GM19239 (cell line): ENCODE data around the gene MRPL32.
"Not testable (repeated sequence)": the region's sequence is repeated elsewhere in the genome, so short reads cannot be mapped to it uniquely, and the experiment has no call there.

Source experiments
- DNase-seq: peaks from one replicate; pipeline ENCODE4 v3.0.0; 2011; ENCODE audit warnings: low spot score; ENCODE audit not compliant: insufficient read length
- FAIRE-seq: peaks from 2 replicates; lab custom pipeline; 2011; peaks lifted over from hg19 to GRCh38; lab: Jason Lieb, UNC

The MRPL32 gene

DNA sequence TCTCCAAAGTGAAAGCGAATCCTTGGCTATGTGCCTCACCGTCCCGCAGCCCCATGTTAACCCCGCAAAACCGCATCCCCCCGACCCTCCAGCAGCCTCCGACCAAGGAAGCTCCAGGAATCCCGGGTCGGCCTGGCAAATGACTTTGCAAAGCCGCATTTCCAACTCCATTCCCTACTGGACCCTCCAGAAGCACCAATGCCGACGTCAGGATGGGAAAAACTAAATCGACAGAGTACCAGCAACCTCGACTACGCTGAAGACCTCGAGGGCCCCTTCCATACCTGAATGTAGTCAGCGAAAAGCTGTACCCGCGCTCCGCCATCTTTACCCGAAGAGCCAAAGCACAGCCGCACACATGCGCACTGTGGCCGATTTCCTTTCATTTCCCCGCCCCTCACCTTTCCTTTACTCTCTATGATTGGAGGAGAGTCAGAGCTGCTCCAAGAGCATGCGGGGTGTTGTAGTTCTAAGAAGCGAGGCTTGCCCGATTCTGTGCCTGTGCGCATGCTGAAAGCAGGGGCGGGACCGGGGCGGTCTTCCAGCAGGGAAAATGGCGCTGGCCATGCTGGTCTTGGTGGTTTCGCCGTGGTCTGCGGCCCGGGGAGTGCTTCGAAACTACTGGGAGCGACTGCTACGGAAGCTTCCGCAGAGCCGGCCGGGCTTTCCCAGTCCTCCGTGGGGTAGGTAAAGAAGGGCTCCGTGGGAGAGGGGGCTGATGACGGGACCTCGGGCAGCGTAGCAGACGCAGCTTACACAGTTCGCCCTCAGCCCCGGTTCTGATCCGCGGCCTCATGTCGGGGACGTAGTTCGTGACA, at the start of gene MRPL32, which contains the start of gene PSMA2:
MRPL32 (plus strand) TSS at position 543 of the 818 bp plus-strand sequence; CDS start at position 554, 11 bp downstream.
PSMA2 (minus strand) TSS at position 341 of the 818 bp plus-strand sequence; CDS start at position 325, 16 bp downstream.
- DNase-seq, result peak; percentile 67
- peak; percentile 98 for FAIRE-seq

DNA sequence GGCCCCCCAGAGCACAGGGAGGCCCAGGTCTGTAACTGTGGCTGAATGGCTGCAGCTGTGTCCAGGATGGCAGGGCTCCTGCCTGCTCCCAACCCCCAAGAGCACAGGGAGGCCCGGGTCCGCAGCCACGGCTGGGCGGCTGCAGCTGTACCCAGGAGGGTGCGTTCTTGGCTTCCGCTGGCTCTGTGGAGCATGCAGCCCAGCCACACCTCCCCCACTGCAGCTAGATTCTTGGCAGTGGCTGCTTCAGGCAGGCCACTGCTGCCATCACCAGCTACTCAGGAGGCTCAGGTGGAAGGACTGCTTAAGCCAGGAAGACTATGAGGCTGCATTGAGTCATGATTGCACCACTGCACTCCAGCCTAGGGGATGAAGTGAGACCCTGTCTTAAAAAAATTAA, 48.2 kb upstream of the MRPL32 start:
- DNase-seq, result no peak
- FAIRE-seq, result no peak

DNA sequence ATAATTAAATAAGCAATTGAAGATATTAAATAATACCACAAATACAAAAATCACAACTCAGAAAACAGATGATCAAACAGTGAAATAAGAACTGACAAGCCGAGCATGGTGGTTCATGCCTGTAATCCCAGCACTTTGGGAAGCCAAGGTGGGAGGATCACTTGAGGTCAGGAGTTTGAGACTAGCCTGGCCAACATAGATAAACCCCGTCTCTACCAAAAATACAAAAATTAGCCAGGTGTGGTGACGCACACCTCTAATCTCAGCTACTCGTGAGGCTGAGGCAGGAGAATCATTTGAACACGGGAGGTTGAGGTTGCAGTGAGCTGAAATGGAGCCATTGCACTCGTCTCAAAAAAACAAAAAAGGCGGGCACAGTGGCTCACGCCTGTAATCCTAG, 47.0 kb upstream of the MRPL32 start:
- FAIRE-seq, result not testable (repeated sequence)

DNA sequence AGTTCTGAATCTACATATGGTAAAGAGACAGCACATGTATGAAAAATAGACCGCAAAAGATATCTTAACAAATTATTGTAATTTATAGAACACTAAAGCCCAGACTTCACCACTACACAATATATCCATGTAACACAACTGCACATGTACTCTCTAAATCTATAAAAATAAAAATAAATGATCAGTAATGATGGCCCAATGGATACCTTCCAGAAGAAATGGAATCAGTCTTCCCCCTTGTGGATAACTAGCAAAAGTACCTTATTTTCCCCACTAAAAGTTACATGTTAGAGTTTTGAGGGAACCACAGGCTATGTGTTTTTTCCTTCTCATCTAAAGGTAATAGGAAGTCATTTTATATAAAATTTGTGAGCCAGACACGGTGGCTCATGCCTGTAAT, 46.0 kb upstream of the MRPL32 start:
- DNase-seq (no peak), FAIRE-seq (no peak)

More for the DNA sequence above, 47.0 kb upstream of the MRPL32 start:
- DNase-seq, result not testable (repeated sequence)

DNA sequence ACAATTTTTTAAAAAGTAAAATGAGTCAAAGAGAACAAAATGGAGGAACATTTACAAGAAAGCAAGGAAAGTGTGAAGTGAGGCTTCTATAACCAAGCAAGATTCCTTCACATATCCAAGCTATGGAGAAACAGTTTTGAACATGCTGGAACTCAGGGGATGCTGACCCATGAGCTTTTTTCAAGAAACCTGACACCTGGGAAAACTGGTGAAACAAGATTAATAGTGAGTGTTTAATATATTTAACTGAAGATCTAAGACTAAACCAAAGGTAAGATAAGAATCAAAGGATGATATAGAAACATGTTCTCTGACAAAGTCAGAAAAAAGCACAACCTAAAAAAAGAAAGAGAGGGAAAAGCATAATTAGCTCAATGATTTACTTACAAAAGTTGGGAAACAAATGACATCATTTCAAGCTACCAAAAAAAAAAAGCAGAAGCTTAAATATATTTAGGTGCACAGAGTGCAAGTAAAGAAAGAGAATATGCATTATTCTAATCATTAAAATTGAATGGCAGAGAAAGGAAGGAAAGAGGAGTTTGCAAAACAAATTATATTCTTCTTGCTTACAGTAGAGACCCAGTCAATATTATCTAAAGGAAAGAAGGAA, 45.2 kb upstream of the MRPL32 start:
- DNase-seq (no peak), FAIRE-seq (no peak)

DNA sequence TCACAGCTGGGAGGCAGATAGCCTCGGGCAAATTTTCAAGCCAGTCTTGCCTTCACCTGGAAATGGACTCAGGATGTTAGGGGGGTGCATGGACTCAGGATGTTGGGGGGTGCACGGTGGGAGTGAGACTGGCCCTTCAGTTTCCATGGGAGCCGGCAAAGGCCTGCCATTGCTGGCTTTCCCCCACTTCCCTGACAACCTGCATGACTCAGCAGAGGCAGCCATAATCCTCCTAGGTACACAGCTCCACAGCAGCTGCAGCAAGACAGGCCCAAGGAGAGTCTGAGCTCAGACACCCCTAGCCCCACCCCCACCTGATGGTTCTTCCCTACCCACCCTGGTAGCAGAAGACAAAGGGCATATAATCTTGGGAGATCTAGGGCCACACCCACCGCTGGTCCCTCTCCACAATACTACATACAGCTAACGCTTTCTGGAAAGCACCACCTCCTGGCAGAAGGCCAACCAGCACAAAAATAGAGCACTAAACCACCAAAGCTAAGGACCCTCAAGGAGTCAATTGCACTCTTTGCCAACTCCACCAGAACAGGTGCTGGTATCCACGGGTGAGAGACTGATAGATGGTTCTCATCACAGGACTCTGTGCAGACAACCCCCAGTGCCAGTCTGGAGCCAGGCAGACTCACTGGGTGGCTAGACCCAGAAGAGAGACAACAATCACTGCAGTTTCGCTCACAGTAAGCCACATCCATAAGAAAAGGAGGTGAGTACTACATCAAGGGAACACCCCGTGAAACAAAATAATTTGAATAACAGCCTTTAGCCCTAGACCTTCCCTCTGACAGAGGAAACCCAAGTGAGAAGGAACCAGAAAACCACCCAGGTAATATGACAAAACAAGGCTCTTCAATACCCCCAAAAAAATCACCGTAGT, 38.6 kb upstream of the MRPL32 start:
- no peak for FAIRE-seq
- DNase-seq, result no peak

DNA sequence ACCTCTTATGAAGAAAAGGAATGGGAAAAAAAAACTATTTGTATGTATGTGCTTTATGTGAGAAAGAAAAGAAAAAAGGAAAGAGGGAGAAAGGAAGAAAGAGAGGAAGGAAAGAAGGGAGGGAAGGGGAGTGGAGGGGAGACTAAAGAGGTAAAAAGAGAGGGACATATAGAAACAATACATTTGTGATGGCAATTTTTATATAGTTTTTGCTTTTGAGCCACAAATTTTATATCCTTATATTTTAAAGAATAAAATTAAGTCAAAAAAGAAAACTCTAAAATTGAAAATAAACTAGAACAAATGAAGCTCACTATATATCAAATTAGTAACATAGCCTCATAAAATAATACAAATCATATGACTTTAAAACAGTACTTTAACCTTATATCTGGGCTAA, 31.3 kb upstream of the MRPL32 start:
- FAIRE-seq, result no peak
- no peak for DNase-seq

DNA sequence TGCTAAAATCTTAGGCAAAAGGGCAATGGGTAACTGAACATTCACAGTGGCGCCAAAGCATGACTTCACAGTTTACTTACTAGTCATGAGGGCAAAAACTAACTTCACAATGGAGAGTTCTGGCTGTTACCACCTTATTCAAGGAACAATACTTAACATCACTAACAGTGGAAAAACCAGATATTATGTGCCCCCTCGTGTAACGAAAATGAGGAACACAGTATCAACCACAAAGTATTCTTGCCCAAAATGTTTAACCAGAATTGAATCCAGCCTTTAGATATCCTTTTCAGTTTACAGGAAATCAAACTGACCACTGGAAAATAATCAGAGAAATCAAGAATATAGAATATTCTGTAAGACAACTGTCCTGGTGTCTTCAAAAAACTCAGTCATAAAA, 29.8 kb upstream of the MRPL32 start:
- DNase-seq (no peak), FAIRE-seq (no peak)

DNA sequence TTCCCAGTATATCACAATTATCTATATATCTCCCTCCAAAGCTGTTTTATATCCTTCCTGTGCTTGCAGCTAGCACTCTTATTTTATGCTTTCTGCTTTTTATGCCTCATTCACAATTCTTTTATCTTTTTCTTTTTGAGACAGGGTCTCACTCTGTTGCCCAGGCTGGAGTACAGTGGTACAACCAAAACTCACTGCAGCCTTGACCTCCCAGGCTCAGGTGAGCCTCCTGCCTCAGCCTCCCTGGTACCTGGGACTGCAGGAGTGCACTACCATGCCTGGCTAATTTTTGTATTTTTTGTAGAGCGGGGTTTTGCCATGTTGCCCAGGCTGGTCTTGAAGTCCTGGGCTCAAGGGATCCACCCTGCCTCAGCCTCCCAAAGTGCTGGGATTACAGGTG, 26.0 kb upstream of the MRPL32 start:
- FAIRE-seq (no peak), DNase-seq (no peak)

DNA sequence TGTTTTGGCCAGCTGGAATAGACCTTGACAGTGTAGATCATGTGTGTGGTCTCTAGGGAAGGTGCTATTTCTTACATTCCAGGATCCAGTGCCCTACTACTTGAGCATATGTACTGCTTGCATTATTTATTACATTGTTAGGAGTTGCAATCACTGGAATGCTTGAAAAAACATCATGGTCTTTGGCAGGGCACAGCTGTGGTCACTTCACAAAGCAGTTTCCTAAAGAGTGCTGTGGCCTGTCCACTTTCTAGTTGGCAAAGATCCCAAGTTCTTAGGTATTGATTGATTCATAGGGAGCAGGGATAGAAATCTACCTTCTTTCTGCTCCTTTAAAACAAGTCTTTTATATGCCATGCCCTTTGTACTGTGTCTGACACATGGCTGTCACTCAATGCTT, 24.9 kb upstream of the MRPL32 start:
- FAIRE-seq, result no peak
- no peak for DNase-seq

DNA sequence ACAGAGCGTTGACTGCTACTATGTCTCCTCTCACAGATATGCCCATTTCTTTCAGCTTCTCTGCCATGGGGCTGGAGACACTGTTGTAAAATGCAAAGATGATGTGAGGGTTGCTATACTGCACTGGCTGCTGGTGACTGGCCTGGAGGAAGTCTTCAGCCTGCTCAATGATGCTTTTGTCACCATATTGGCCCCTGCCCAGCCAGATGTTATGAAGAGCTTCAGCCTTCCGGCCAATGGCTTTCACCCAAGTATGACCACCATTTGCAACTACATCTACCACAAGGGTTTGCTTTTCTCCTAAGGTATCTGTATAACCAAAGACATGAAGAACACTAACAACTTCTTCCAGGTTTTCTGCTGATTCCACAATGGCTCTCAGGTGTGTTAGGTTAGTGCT, 21.9 kb upstream of the MRPL32 start:
- FAIRE-seq (no peak), DNase-seq (no peak)

DNA sequence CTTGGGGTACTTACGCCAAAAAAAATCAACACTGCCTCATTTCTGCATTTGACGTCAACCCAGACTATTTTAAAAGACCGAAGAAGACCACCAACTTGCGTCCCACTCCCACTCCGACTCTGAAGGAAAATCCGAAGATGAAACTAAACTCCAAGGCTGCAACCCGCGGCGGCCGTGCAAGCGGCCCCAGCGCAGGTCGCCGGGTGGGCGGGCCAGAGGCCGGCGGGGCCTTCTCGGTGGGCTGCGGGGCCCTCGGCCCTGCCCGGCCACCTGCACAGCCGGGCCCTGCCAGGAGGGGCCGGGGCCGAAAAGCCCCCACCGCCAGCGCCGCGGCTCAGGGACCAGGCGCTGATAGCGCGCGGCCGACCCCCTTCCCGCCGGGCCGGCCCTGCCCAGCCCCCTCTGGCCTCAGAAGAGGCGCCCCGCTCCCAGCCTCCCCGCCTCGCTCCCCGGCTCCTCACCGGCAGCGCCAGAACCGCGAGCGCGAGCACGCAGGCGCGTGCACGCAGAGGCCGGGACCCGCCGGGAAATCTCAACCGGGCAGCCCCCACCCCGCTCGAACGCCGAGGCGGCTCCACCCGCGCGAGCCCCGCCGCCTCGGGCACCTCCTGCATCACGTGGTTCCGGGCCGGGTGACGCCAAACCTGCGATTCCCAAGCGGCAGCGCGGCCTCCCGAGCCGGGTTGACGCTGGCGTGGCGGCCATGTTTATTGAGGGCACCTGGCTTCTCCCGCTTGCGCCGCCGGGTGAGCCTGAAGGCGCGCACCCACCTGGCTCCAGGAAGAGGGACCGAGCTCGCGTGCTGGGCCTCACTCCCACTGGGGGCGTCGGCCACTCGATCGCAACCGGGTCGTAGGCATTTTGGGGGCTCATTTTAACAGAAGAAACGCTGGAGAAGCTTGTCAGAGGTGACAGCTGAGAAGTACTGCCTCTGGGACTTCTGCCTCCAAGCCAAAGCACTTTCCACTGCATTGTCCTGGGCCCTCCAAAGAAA, 20.4 kb upstream of the MRPL32 start, which contains the start of gene C7orf25:
C7orf25 (minus strand) TSS at position 617 of the 994 bp plus-strand sequence. CDS start 1,170 bp downstream, outside the sequence.
- DNase-seq, result peak; percentile 82
- FAIRE-seq, result peak; percentile 88

DNA sequence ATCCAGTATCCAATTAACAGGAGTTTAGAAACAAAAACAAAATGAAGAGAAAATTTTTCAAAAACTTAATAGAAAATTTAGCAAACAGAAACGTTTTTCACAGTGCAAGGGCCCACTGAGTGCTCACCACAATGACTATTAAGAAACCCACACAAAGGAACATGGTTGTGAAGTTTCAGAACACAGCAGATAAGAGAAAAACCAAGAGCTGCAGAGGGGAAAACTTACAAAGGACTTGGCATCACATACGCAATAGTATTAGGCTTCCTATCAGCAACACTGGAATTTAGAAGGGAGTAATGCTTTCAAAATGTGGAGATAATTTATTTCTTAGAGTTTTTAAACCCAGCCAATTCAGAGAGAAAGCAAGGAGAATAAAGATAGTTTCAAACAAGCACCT, 18.6 kb upstream of the MRPL32 start:
- DNase-seq, result no peak
- no peak for FAIRE-seq

DNA sequence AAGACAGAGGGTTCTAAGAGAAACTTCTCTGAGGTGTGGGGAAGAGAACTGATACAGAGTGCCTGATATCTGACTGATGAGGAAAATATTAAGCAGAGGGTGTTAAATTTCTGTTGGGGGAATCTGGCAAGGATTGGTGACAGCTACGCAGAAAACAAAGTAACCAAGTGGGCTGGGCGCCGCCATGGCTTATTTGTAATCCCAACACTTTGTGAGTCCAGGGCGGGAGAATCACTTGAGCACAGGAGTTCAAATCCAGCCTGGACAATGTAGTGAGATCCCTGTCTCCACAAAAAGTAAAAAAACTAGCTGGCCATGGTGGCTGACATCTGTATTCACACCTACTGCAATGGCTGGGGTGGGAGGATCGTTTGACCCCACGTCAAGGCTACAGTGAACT, 18.2 kb upstream of the MRPL32 start:
- FAIRE-seq (no peak), DNase-seq (no peak)

DNA sequence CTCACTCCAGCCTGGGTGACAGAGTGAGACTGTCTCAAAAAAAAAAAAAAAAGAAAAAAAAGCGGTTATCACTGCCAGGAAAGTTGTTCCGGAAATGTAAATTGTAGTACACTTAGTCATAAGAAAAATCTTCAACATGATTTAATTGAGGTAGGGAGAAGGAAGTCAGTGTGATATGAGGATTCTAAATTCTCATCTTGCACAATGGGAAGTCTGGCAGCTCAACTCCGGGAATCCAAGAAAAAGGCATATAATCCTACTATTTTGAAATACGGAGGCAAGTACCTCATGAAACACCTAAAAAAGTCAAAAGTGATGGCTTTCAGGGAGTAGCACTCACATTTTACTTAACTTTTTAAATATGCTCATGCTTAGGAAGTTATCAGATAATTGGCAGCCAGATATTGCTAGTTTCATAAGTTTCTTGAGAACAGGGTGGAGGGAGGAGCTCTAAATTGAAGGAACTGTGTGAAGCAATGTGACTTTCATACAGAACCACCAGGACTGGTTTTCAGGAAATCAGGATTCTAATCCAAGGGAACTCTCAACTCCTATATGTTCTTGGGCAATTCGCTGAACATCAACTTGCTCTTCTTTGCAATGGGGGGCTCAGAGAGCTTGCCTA, 17.6 kb upstream of the MRPL32 start:
- FAIRE-seq, result no peak
- DNase-seq, result no peak

DNA sequence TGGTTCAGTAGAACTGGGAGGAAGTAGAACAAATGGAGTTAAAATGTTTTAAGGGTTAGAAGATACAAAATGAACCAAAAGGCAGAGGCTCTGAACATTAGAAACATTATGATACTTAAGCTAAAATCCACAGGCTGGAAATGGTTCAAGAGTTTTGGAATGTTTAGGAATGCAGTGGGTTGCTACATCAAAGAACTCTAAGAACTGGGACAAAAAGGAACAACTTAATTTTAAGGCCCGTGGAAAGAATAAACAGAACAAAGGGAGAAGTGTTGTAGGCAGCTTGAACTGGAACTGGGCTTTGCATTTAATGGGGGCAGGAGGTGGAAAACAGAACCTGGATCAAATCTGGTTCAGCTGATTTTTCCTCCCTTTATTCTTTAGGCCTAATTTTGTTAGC, 16.8 kb upstream of the MRPL32 start:
- no peak for FAIRE-seq
- no peak for DNase-seq

DNA sequence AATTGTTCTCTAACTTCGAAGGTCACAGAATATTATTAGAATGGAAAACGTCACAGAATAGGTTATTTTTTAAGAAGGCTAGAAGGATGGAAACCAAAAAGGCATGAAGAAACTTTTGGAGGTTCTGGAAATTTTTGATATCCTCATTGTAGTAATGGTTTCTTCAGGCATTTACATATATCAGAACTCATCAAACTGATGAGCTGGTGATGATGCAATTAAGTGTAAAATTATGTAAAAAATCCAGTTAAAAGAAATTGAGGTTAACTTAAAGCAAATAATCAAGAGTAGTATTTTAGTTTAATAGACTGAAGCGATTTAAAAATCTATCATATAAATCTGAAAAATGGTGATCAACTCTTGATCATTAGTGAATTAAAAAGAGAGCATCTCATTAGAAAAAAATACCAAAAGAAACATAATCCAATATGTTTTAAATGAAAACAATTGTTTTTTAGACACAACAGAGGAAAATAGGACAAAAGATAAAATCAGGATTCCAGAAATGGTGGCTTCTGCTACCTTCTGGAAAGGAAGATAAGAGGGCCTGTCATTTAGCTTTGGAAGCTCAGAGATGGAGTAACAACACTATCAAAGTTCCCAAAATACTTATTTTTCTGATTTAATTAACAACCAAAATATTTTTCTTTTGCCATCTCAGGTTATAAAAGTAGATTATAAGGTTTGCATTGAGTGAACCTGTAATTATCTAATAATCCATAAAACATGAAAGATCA, 10.0 kb upstream of the MRPL32 start:
- FAIRE-seq (no peak), DNase-seq (no peak)

DNA sequence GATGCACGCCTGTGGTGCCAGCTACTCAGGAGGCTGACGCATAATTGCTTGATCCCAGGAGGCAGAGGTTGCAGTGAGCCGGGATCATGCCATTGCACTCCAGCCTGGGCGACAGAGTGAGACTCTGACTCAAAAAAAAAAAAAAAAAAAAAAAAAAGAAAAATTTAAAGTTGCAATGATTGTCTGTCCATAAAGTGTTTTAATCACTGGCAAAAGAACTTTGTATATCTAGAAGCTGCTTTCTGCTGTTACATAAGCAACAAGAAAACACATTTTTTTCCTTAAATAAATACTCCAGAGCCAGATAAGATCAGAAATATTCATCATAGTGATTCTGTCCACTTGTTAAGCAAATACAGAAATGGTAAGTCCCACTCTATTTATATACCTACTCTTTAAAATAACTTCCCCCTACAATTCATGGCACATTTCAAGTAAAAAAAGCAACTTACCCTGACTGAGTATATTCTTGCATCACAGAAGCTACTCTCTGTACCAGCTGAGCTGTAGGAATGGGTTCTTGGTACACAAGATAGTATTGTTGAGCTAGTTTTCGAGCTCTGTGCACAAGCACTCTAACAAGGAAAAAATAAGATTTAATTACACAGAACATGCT, 7.8 kb upstream of the MRPL32 start:
- no peak for DNase-seq
- no peak for FAIRE-seq
